ENCODE measurements around the gene ACOT4. TPM values are rescaled to one million over a fixed set of nuclear protein-coding genes. Genes with fewer than 3 reads are reported as not detected.

ACOT4 gene
- total and polyA plus RNA-seq, 4 donors = 2.5 to 12.9 (median 10.8) TPM

- DNase-seq (ENCODE audit: low spot score) = peak; percentile 67
- TF ChIP-seq RAD21 (IDR thresholded peaks at IDR 0.05) = peak; percentile 90 to 95
- peak; percentile 76 to 89 for TF ChIP-seq RXRA (IDR thresholded peaks at IDR 0.05)
- peak; percentile 40 to 70 for TF ChIP-seq HNF4A (conservative IDR thresholded peaks at IDR 0.05)
- TF ChIP-seq FOXA1 (IDR thresholded peaks at IDR 0.05) = no peak
- TF ChIP-seq GABPA (IDR thresholded peaks at IDR 0.05 in 1 of 2, conservative IDR thresholded peaks at IDR 0.05 in 1 of 2) = no peak
- TF ChIP-seq SP1 (IDR thresholded peaks at IDR 0.05) = peak; percentile 24
- TF ChIP-seq ZBTB33 (IDR thresholded peaks at IDR 0.05) = peak; percentile 53
- TF ChIP-seq YY1 (IDR thresholded peaks at IDR 0.05) = peak; percentile 52
- peak in 1 of 2 donors; percentile 19 for TF ChIP-seq JUND (IDR thresholded peaks at IDR 0.05)
- TF ChIP-seq CTCF (IDR thresholded peaks at IDR 0.05; ENCODE audit: low read depth, low read length, missing input control) = peak; percentile 93
- TF ChIP-seq MAX (IDR thresholded peaks at IDR 0.05) = peak; percentile 9
- TF ChIP-seq FOXA2 (IDR thresholded peaks at IDR 0.05) = no peak
- peak; percentile 83 for TF ChIP-seq REST (IDR thresholded peaks at IDR 0.05)
- TF ChIP-seq ATF3 (IDR thresholded peaks at IDR 0.05) = no peak
- TF ChIP-seq NR2F2 (IDR thresholded peaks at IDR 0.05) = no peak
- TF ChIP-seq EGR1 (IDR thresholded peaks at IDR 0.05; ENCODE audit: low read depth in 2 of 2) = no peak
- TF ChIP-seq HNF4G (IDR thresholded peaks at IDR 0.05) = no peak
- peak; percentile 17 for TF ChIP-seq TAF1 (conservative IDR thresholded peaks at IDR 0.05)
Observed at GRCh38 chr14:73633116-73634010, 41.7 kb downstream of the ACOT4 start.

More at GRCh38 chr14:73633116-73634010, 41.7 kb downstream of the ACOT4 start:
- peak overlapping the region; percentile 79 to 87 for H3K27ac ChIP-seq (ENCODE audit: low read depth in 1 of 2, low read length in 2 of 2)
- peaks cover 0 to 18% (median 15%) of the 10 kb centered on the region in 4 donors for H3K4me1 ChIP-seq (ENCODE audit: control insufficient read depth in 4 of 4, insufficient read depth in 4 of 4, low read length in 3 of 4)
- no peaks in the 10 kb centered on the region for H3K27me3 ChIP-seq (ENCODE audit: control insufficient read depth in 4 of 4, insufficient read depth in 4 of 4, low read length in 3 of 4)
- peak overlapping the region; percentile 74 to 77 for H3K9ac ChIP-seq (ENCODE audit: low read depth in 1 of 2, low read length in 2 of 2)
- 9% methylated on average over 44 of the region's 44 CpGs for WGBS
- no peaks in the 10 kb centered on the region for H3K9me3 ChIP-seq (ENCODE audit: control insufficient read depth in 4 of 4, low read length in 3 of 4)
- H3K36me3 ChIP-seq (ENCODE audit: control insufficient read depth in 4 of 4, insufficient read depth in 3 of 4, low read depth in 1 of 4, low read length in 3 of 4) = no peaks in the 10 kb centered on the region
- H3K4me3 ChIP-seq (ENCODE audit: low read depth in 1 of 3, low read length in 3 of 3) = peak overlapping the region; percentile 56 to 63 (median 61)

All from liver (tissue), 9 donors.